ENCODE measurements around the gene ANKS1B. TPM values are rescaled to one million over a fixed set of nuclear protein-coding genes. Genes with fewer than 3 reads are reported as not detected.

The ANKS1B gene
- total RNA-seq, 1 experiment from 2014 or later = 9.7 TPM

DNA sequence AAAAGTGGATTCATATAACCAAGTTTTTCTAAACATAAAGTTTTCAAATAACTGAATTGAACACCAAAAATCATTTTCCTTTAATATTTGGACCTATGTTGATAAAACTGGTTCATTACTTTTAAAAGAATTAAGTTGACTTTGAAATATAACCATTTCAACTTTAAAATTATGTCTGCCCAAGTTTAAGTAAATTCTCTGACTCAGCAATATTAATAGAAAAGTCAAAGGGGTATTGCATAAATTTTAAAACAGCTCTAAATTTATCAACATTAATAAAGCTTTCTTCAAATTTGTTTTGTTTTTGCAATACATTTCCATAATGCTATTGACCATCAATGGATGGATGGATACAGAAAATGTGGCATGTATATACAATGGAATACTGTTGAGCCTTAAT is 505.6 kb downstream of the ANKS1B start:
- H3K4me1 ChIP-seq (ENCODE audit: control insufficient read depth, insufficient read depth, low read length) = no peaks in the 10 kb centered on the region
- DNase-seq (ENCODE audit: low read depth, low spot score) (no peak), ATAC-seq (no peak)
- no peaks in the 10 kb centered on the region for H3K9me3 ChIP-seq (ENCODE audit: control insufficient read depth, insufficient read depth, low read depth, low read length)
- H3K36me3 ChIP-seq (ENCODE audit: control insufficient read depth, insufficient read depth, low read length) = no peaks in the 10 kb centered on the region
- H3K4me3 ChIP-seq (ENCODE audit: low read depth in 2 of 2, low read length in 2 of 2) = no peak overlapping the region
- TF ChIP-seq TCF7L2 (IDR thresholded peaks at IDR 0.05; ENCODE audit: low read depth, low read length) = no peak
- no peak for TF ChIP-seq SIN3A (IDR thresholded peaks at IDR 0.05; ENCODE audit: borderline replicate concordance, insufficient read depth, low read depth, low read length)
- TF ChIP-seq, protein P1, sequence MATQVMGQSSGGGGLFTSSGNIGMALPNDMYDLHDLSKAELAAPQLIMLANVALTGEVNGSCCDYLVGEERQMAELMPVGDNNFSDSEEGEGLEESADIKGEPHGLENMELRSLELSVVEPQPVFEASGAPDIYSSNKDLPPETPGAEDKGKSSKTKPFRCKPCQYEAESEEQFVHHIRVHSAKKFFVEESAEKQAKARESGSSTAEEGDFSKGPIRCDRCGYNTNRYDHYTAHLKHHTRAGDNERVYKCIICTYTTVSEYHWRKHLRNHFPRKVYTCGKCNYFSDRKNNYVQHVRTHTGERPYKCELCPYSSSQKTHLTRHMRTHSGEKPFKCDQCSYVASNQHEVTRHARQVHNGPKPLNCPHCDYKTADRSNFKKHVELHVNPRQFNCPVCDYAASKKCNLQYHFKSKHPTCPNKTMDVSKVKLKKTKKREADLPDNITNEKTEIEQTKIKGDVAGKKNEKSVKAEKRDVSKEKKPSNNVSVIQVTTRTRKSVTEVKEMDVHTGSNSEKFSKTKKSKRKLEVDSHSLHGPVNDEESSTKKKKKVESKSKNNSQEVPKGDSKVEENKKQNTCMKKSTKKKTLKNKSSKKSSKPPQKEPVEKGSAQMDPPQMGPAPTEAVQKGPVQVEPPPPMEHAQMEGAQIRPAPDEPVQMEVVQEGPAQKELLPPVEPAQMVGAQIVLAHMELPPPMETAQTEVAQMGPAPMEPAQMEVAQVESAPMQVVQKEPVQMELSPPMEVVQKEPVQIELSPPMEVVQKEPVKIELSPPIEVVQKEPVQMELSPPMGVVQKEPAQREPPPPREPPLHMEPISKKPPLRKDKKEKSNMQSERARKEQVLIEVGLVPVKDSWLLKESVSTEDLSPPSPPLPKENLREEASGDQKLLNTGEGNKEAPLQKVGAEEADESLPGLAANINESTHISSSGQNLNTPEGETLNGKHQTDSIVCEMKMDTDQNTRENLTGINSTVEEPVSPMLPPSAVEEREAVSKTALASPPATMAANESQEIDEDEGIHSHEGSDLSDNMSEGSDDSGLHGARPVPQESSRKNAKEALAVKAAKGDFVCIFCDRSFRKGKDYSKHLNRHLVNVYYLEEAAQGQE (IDR thresholded peaks at IDR 0.05; ENCODE audit: insufficient read depth in 1 of 2, low read depth in 2 of 2, low read length in 1 of 2) = no peak
- TF ChIP-seq POLR2AphosphoS5 (IDR thresholded peaks at IDR 0.05; ENCODE audit: low read depth, low read length) = no peak
- TF ChIP-seq, protein P2, sequence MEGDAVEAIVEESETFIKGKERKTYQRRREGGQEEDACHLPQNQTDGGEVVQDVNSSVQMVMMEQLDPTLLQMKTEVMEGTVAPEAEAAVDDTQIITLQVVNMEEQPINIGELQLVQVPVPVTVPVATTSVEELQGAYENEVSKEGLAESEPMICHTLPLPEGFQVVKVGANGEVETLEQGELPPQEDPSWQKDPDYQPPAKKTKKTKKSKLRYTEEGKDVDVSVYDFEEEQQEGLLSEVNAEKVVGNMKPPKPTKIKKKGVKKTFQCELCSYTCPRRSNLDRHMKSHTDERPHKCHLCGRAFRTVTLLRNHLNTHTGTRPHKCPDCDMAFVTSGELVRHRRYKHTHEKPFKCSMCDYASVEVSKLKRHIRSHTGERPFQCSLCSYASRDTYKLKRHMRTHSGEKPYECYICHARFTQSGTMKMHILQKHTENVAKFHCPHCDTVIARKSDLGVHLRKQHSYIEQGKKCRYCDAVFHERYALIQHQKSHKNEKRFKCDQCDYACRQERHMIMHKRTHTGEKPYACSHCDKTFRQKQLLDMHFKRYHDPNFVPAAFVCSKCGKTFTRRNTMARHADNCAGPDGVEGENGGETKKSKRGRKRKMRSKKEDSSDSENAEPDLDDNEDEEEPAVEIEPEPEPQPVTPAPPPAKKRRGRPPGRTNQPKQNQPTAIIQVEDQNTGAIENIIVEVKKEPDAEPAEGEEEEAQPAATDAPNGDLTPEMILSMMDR (IDR thresholded peaks at IDR 0.05) = no peak
- H3K27me3 ChIP-seq (ENCODE audit: control insufficient read depth, insufficient read depth, low read length) = no peaks in the 10 kb centered on the region
- intact Hi-C loops (cut with micrococcal nuclease; ENCODE audit: unreplicated experiment) (no loop called here), in situ Hi-C loops (cut with HindIII; ENCODE audit: low pct_unique_long_range_greater_than_20kb, low sequenced_read_pairs) (no loop called here)
- POLR2A ChIA-PET = no interaction called here
- no TSS peak for BruUV-seq (replicated peaks)
- CTCF ChIA-PET = no interaction called here
- H3K27ac ChIP-seq (ENCODE audit: low read length) = no peak overlapping the region

DNA sequence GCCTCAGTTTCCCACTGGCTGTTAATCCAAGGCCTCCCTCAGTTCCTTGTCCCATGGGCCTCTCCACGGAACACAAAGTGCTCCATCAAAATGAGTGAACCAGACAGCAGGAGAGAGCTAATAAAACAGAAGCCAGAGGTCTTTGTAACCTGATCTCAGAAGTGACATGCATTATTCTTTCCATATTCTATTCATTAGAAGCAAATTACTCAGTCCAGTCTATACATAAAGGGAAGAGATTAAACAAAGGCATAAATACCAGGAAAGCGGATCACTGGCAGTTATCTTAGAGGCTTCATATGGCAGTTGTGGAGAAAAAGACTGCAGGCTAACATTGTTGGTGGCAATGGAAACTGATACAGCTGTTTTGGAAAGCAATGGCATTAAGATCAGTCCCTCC is 507.8 kb downstream of the ANKS1B start:
- H3K27me3 ChIP-seq (ENCODE audit: control insufficient read depth, insufficient read depth, low read length) = no peaks in the 10 kb centered on the region
- intact Hi-C loops (cut with micrococcal nuclease; ENCODE audit: unreplicated experiment) = no loop called here
- DNase-seq (ENCODE audit: low read depth, low spot score) (no peak), ATAC-seq (no peak)
- POLR2A ChIA-PET = no interaction called here
- no peak overlapping the region for H3K4me3 ChIP-seq (ENCODE audit: low read depth in 2 of 2, low read length in 2 of 2)
- no peaks in the 10 kb centered on the region; the same call in 1 of the 2 replicates for H3K9me3 ChIP-seq (ENCODE audit: control insufficient read depth, insufficient read depth, low read depth, low read length)
- in situ Hi-C loops (cut with HindIII; ENCODE audit: low pct_unique_long_range_greater_than_20kb, low sequenced_read_pairs) = no loop called here
- no peak for TF ChIP-seq POLR2AphosphoS5 (IDR thresholded peaks at IDR 0.05; ENCODE audit: low read depth, low read length)
- TF ChIP-seq, protein P1 (IDR thresholded peaks at IDR 0.05; ENCODE audit: insufficient read depth in 1 of 2, low read depth in 2 of 2, low read length in 1 of 2) = no peak
- TF ChIP-seq, protein P2 (IDR thresholded peaks at IDR 0.05) = no peak
- no peaks in the 10 kb centered on the region for H3K36me3 ChIP-seq (ENCODE audit: control insufficient read depth, insufficient read depth, low read length)
- H3K4me1 ChIP-seq (ENCODE audit: control insufficient read depth, insufficient read depth, low read length) = no peaks in the 10 kb centered on the region
- BruUV-seq (replicated peaks) = no TSS peak
- H3K27ac ChIP-seq (ENCODE audit: low read length) = no peak overlapping the region
- CTCF ChIA-PET = no interaction called here
